Neural progenitor cell (in vitro differentiated cells): ENCODE measurements around the gene FAF1.

ENCODE experiments used
- CTCF ChIP-seq: fragments of 200-600 bp; sonication (generic); IDR thresholded peaks from 2 replicates; pipeline ENCODE4 v1.5.1; 2017; ENCODE audit warnings: antibody characterized with exemption, mild to moderate bottlenecking
- EZH2 ChIP-seq: fragments of 200-600 bp; sonication (generic); IDR thresholded peaks from 2 replicates; pipeline ENCODE4 v1.6.1; 2017; ENCODE audit warnings: antibody characterized with exemption, mild to moderate bottlenecking, moderate library complexity

- no peak for TF ChIP-seq CTCF
- no peak for TF ChIP-seq EZH2
Measured at GRCh38 chr1:50633465-50633864, 326.6 kb downstream of the FAF1 start.
